ENCODE measurements around the gene GTF3A. TPM values are rescaled to one million over a fixed set of nuclear protein-coding genes. Genes with fewer than 3 reads are reported as not detected.

Gene GTF3A
- total RNA-seq, 1 donor from 2014 or later, result 70.2 TPM

DNA sequence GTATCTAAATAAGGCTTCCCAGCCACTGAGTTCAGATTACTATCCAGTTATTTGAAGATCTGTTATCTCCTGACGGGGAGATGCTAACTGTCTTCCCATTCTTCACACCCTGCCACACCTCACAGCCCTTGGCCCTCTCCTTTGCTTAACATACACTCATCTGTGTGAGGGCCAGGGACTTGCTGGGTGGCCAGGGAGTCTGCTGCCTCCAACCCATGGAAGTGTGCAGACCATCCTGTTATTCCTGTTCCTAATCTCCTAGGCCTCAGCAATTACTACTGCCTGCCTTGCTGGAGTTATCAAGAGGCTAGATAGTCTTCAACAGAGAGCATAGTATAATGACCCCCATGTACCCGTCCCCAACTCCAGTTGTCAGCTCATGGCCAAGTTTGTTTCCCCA, 36.2 kb upstream of the GTF3A start:
- Mint-ChIP-seq H3K27ac (ENCODE audit: unreplicated experiment) (no peak overlapping the region), H3K9me3 (ENCODE audit: unreplicated experiment) (peaks cover 6% of the 10 kb centered on the region), H3K27me3 (ENCODE audit: unreplicated experiment) (peaks cover 7% of the 10 kb centered on the region), H3K36me3 (ENCODE audit: unreplicated experiment) (no peaks in the 10 kb centered on the region), H3K4me1 (ENCODE audit: low read depth, unreplicated experiment) (peaks cover 8% of the 10 kb centered on the region), H3K4me3 (ENCODE audit: unreplicated experiment) (no peak overlapping the region)
- TF ChIP-seq CTCF (IDR thresholded peaks at IDR 0.05; ENCODE audit: partially characterized antibody, unreplicated experiment), result no peak
- no peak for DNase-seq

- no peak for TF ChIP-seq CTCF (IDR thresholded peaks at IDR 0.05; ENCODE audit: partially characterized antibody, unreplicated experiment)
- Mint-ChIP-seq H3K27ac (ENCODE audit: unreplicated experiment) (no peak overlapping the region), H3K27me3 (ENCODE audit: unreplicated experiment) (peaks cover 7% of the 10 kb centered on the region), H3K4me1 (ENCODE audit: low read depth, unreplicated experiment) (peaks cover 8% of the 10 kb centered on the region), H3K4me3 (ENCODE audit: unreplicated experiment) (no peak overlapping the region), H3K36me3 (ENCODE audit: unreplicated experiment) (no peaks in the 10 kb centered on the region), H3K9me3 (ENCODE audit: unreplicated experiment) (peaks cover 2% of the 10 kb centered on the region)
- DNase-seq, result no peak
Measured at GRCh38 chr13:27389891-27390290, 34.5 kb upstream of the GTF3A start.

GRCh38 chr13:27391471-27391870, 32.9 kb upstream of the GTF3A start:
- DNase-seq, result no peak
- H3K9me3 Mint-ChIP-seq (ENCODE audit: unreplicated experiment), result peaks cover 4% of the 10 kb centered on the region
- H3K4me1 Mint-ChIP-seq (ENCODE audit: low read depth, unreplicated experiment), result peaks cover 11% of the 10 kb centered on the region

GRCh38 chr13:27393101-27393500, 31.3 kb upstream of the GTF3A start:
- Mint-ChIP-seq H3K27me3 (ENCODE audit: unreplicated experiment) (no peaks in the 10 kb centered on the region), H3K9me3 (ENCODE audit: unreplicated experiment) (peaks cover 3% of the 10 kb centered on the region), H3K4me3 (ENCODE audit: unreplicated experiment) (no peak overlapping the region), H3K4me1 (ENCODE audit: low read depth, unreplicated experiment) (peaks cover 11% of the 10 kb centered on the region), H3K27ac (ENCODE audit: unreplicated experiment) (no peak overlapping the region), H3K36me3 (ENCODE audit: unreplicated experiment) (no peaks in the 10 kb centered on the region)
- TF ChIP-seq CTCF (IDR thresholded peaks at IDR 0.05; ENCODE audit: partially characterized antibody, unreplicated experiment), result no peak
- no peak for DNase-seq

More at GRCh38 chr13:27391471-27391870, 32.9 kb upstream of the GTF3A start:
- no peak for TF ChIP-seq CTCF (IDR thresholded peaks at IDR 0.05; ENCODE audit: partially characterized antibody, unreplicated experiment)
- Mint-ChIP-seq H3K4me3 (ENCODE audit: unreplicated experiment) (no peak overlapping the region), H3K27me3 (ENCODE audit: unreplicated experiment) (peaks cover 2% of the 10 kb centered on the region), H3K27ac (ENCODE audit: unreplicated experiment) (no peak overlapping the region), H3K36me3 (ENCODE audit: unreplicated experiment) (no peaks in the 10 kb centered on the region)

GRCh38 chr13:27395007-27395510, 29.4 kb upstream of the GTF3A start:
- Mint-ChIP-seq H3K9me3 (ENCODE audit: unreplicated experiment) (peaks cover 3% of the 10 kb centered on the region), H3K4me1 (ENCODE audit: low read depth, unreplicated experiment) (peaks cover 5% of the 10 kb centered on the region), H3K27ac (ENCODE audit: unreplicated experiment) (no peak overlapping the region), H3K27me3 (ENCODE audit: unreplicated experiment) (no peaks in the 10 kb centered on the region), H3K36me3 (ENCODE audit: unreplicated experiment) (no peaks in the 10 kb centered on the region), H3K4me3 (ENCODE audit: unreplicated experiment) (no peak overlapping the region)
- no peak for TF ChIP-seq CTCF (IDR thresholded peaks at IDR 0.05; ENCODE audit: partially characterized antibody, unreplicated experiment)
- DNase-seq, result no peak

Measured in glutamatergic neuron (in vitro differentiated cells).